H1 (cell line): ENCODE measurements around the gene PRSS22. TPM values are rescaled to one million over a fixed set of nuclear protein-coding genes. Genes with fewer than 3 reads are reported as not detected.

Source experiments
- CTCF ChIA-PET: fragments of 300-600 bp; sonication (Branson Sonifier 250); formaldehyde crosslinking; loops from one replicate; lab custom pipeline; 2021; ENCODE audit not compliant: partially characterized antibody; lab: Charles Lee
- POLR2A ChIA-PET: fragments of 300-600 bp; sonication (Branson Sonifier 250); formaldehyde crosslinking; loops from one replicate; lab custom pipeline; 2021; ENCODE audit warnings: inconsistent platforms; ENCODE audit not compliant: partially characterized antibody; lab: Charles Lee
- DNase-seq, 2 experiments: peaks; one replicate each; pipeline versions ENCODE4 v3.0.0 to v3.0.0-alpha.2; 2010 to 2022; ENCODE audit warnings: low spot score in 2 of 2, low read depth in 1 of 2, mixed read lengths in 1 of 2
- FAIRE-seq: peaks from 2 replicates; lab custom pipeline; 2011; peaks lifted over from hg19 to GRCh38; lab: Jason Lieb, UNC
- H2AFZ ChIP-seq: 2 replicates; pipeline ENCODE4 v1.8.1; 2012; ENCODE audit warnings: low read length, inconsistent platforms
- H2AK5ac ChIP-seq: 2 replicates; pipeline ENCODE4 v1.6.1; 2013; ENCODE audit warnings: low read depth, low read length
- H2BK120ac ChIP-seq: replicated peaks from 2 replicates; pipeline ENCODE3; 2013; ENCODE audit warnings: low read depth, low read length, inconsistent platforms
- H2BK12ac ChIP-seq: 2 replicates; pipeline ENCODE4 v1.6.1; 2013; ENCODE audit warnings: low read depth, low read length
- H2BK15ac ChIP-seq: 2 replicates; pipeline ENCODE4 v1.6.1; 2013; ENCODE audit warnings: low read length
- H2BK20ac ChIP-seq: 2 replicates; pipeline ENCODE4 v1.6.1; 2013; ENCODE audit warnings: low read length
- H2BK5ac ChIP-seq: 2 replicates; pipeline ENCODE4 v1.6.1; 2013; ENCODE audit warnings: low read depth, low read length
- H3K14ac ChIP-seq: 2 replicates; pipeline ENCODE4 v1.6.1; 2013; ENCODE audit warnings: inconsistent platforms; ENCODE audit not compliant: insufficient read length
- H3K18ac ChIP-seq: 2 replicates; pipeline ENCODE4 v1.6.1; 2013; ENCODE audit warnings: low read length; ENCODE audit errors: extremely low read depth
- H3K23ac ChIP-seq: 2 replicates; pipeline ENCODE4 v1.6.1; 2013; ENCODE audit warnings: inconsistent platforms; ENCODE audit not compliant: insufficient read length
- H3K23me2 ChIP-seq: 2 replicates; pipeline ENCODE4 v1.6.1; 2013; ENCODE audit warnings: low read depth, low read length
- H3K27ac ChIP-seq: 2 replicates; pipeline ENCODE4 v1.6.1; 2011; ENCODE audit warnings: low read depth, low read length, inconsistent platforms
- H3K27me3 ChIP-seq, 4 experiments: replicated peaks in 1 of 4; 1 replicate in 1 of 4; 2 replicates in 3 of 4; pipeline versions ENCODE4 v1.6.1 to v1.8.1; 2011 to 2013; ENCODE audit warnings: low read length in 3 of 4, mild to moderate bottlenecking in 3 of 4, inconsistent platforms in 2 of 4, mixed read lengths in 2 of 4, moderate library complexity in 1 of 4; ENCODE audit not compliant: control insufficient read depth in 3 of 4, insufficient read depth in 3 of 4; ENCODE audit errors: extremely low read depth in 1 of 4
- H3K36me3 ChIP-seq, 4 experiments: 2 replicates each; pipeline versions ENCODE4 v1.6.1 to v1.8.1; 2011 to 2013; ENCODE audit warnings: mild to moderate bottlenecking in 4 of 4, low read length in 3 of 4, moderate library complexity in 2 of 4, control low read depth in 1 of 4, inconsistent platforms in 1 of 4; ENCODE audit not compliant: insufficient read depth in 4 of 4, control insufficient read depth in 2 of 4
- H3K4ac ChIP-seq: replicated peaks from 2 replicates; pipeline ENCODE3; 2013; ENCODE audit warnings: low read length, low read depth, mixed read lengths, inconsistent platforms; ENCODE audit not compliant: insufficient read length
- H3K4me1 ChIP-seq, 4 experiments: replicated peaks in 1 of 4; 1 replicate in 1 of 4; 2 replicates in 3 of 4; pipeline versions ENCODE4 v1.6.1 to v1.8.1; 2011 to 2013; ENCODE audit warnings: low read length in 3 of 4, inconsistent platforms in 2 of 4, mixed read lengths in 1 of 4; ENCODE audit not compliant: insufficient read depth in 4 of 4, control insufficient read depth in 3 of 4
- H3K4me2 ChIP-seq, 2 experiments: 2 replicates each; pipeline versions ENCODE4 v1.6.1 to v1.8.1; 2011 to 2013; ENCODE audit warnings: low read depth in 2 of 2, low read length in 2 of 2, control low read depth in 1 of 2, inconsistent platforms in 1 of 2, mild to moderate bottlenecking in 1 of 2; ENCODE audit not compliant: insufficient read depth in 1 of 2
- H3K4me3 ChIP-seq, 4 experiments: fragments of 200-600, 300-600 bp in 1 of 4; sonication (generic), shearing (Covaris generic), sonication (Bioruptor Twin) in 1 of 4; 2 replicates each; pipeline versions ENCODE4 v1.5.1 to v1.8.1; 2011 to 2016; ENCODE audit warnings: low read length in 4 of 4, low read depth in 3 of 4, control low read depth in 2 of 4, inconsistent platforms in 2 of 4, mild to moderate bottlenecking in 2 of 4, mixed read lengths in 1 of 4, moderate library complexity in 1 of 4; ENCODE audit not compliant: insufficient read depth in 2 of 4; ENCODE audit errors: extremely low read depth in 1 of 4
- H3K56ac ChIP-seq: replicated peaks from 2 replicates; pipeline ENCODE3; 2013; ENCODE audit warnings: low read depth, mild to moderate bottlenecking, mixed read lengths, low read length, inconsistent platforms; ENCODE audit not compliant: insufficient read length
- H3K79me1 ChIP-seq: 2 replicates; pipeline ENCODE4 v1.6.1; 2013; ENCODE audit warnings: low read depth, low read length, control low read depth
- H3K79me2 ChIP-seq, 2 experiments: 2 replicates each; pipeline versions ENCODE4 v1.6.1 to v1.8.1; 2012 to 2013; ENCODE audit warnings: low read length in 2 of 2, mild to moderate bottlenecking in 2 of 2, inconsistent platforms in 1 of 2; ENCODE audit not compliant: insufficient read depth in 2 of 2, control insufficient read depth in 1 of 2
- H3K9ac ChIP-seq, 4 experiments: replicated peaks in 1 of 4; 1 replicate in 1 of 4; 2 replicates in 3 of 4; pipeline versions ENCODE4 v1.6.1 to v1.8.1; 2011 to 2013; ENCODE audit warnings: low read depth in 3 of 4, low read length in 3 of 4, control low read depth in 2 of 4, mild to moderate bottlenecking in 2 of 4, moderate library complexity in 2 of 4, inconsistent platforms in 1 of 4; ENCODE audit errors: extremely low read depth in 1 of 4
- H3K9me3 ChIP-seq, 2 experiments: 2 replicates each; pipeline versions ENCODE4 v1.6.1 to v1.8.1; 2012 to 2013; ENCODE audit warnings: mild to moderate bottlenecking in 2 of 2, moderate library complexity in 2 of 2, control low read depth in 1 of 2, inconsistent platforms in 1 of 2, low read depth in 1 of 2, low read length in 1 of 2, mixed read lengths in 1 of 2; ENCODE audit not compliant: insufficient read depth in 2 of 2
- H4K20me1 ChIP-seq, 2 experiments: replicated peaks in 1 of 2; 2 replicates each; pipeline versions ENCODE3 to v1.8.1; 2011 to 2013; ENCODE audit warnings: inconsistent platforms in 2 of 2, low read length in 2 of 2, mild to moderate bottlenecking in 1 of 2; ENCODE audit not compliant: insufficient read depth in 2 of 2, control insufficient read depth in 1 of 2
- H4K5ac ChIP-seq: 2 replicates; pipeline ENCODE4 v1.6.1; 2013; ENCODE audit warnings: low read length, low read depth, mixed read lengths, inconsistent platforms; ENCODE audit not compliant: insufficient read length
- H4K8ac ChIP-seq: 2 replicates; pipeline ENCODE4 v1.8.0; 2013; ENCODE audit warnings: mild to moderate bottlenecking, moderate library complexity, low read length, inconsistent platforms; ENCODE audit not compliant: insufficient read depth; ENCODE audit errors: extremely low read depth
- H4K91ac ChIP-seq: replicated peaks from 2 replicates; pipeline ENCODE3; 2013; ENCODE audit warnings: low read length, mixed read lengths, inconsistent platforms; ENCODE audit not compliant: insufficient read length
- ASH2L ChIP-seq: fragments of 200-600, 300-600 bp; sonication (generic); IDR thresholded peaks from one replicate; pipeline ENCODE4 v1.7.1; 2017; ENCODE audit warnings: low read length
- CEBPB ChIP-seq: IDR thresholded peaks from 2 replicates; pipeline ENCODE4 v1.6.1; 2012; ENCODE audit warnings: low read depth, low read length
- EP300 ChIP-seq, 2 experiments: IDR thresholded peaks; 1 replicate in 1 of 2; 2 replicates in 1 of 2; pipeline ENCODE4 v1.6.1; 2011 to 2012; ENCODE audit warnings: low read depth in 2 of 2, low read length in 2 of 2, mild to moderate bottlenecking in 2 of 2, borderline replicate concordance in 1 of 2, inconsistent platforms in 1 of 2, moderate library complexity in 1 of 2
- MAFK ChIP-seq: IDR thresholded peaks from 2 replicates; pipeline ENCODE4 v1.6.1; 2012; ENCODE audit warnings: low read depth, mild to moderate bottlenecking, improper control_type of control experiment, low read length
- RBBP5 ChIP-seq: IDR thresholded peaks from 2 replicates; pipeline ENCODE4 v1.7.1; 2012; ENCODE audit warnings: low read depth, mild to moderate bottlenecking, inconsistent platforms, low read length, moderate library complexity, borderline replicate concordance
- RXRA ChIP-seq: IDR thresholded peaks from 2 replicates; pipeline ENCODE4 v1.6.1; 2011; ENCODE audit warnings: low read depth, mild to moderate bottlenecking, low read length, moderate library complexity; ENCODE audit not compliant: insufficient read depth
- WGBS, 2 experiments: shearing (Covaris generic) in 1 of 2; methylation state at CpG; one replicate each; pipeline versions ENCODE4 v1.1.6 to v1.1.7; 2013 to 2015; ENCODE audit warnings: low lambda C conversion rate in 2 of 2, mixed read lengths in 2 of 2, inconsistent platforms in 1 of 2, low coverage in 1 of 2, missing lambda C conversion rate in 1 of 2; ENCODE audit not compliant: insufficient replicate concordance in 2 of 2, insufficient coverage in 1 of 2, insufficient read length in 1 of 2; ENCODE audit errors: extremely low coverage in 1 of 2, missing lambda C conversion rate in 1 of 2; 5-methylcytosine and 5-hydroxymethylcytosine counted together
- polyA plus RNA-seq, 7 experiments: library from polyadenylated mRNA; depleted of rRNA in 3 of 7; stranded (reverse) in 5 of 7; unstranded in 2 of 7; fragments of >200 nt in 5 of 7; fragments of 200-250 nt in 2 of 7; gene quantifications; 1 replicate in 5 of 7; 2 replicates in 1 of 7; 4 replicates in 1 of 7; pipeline versions ENCODE4 v1.2.1 to v1.2.3, GENCODE V29; 2011 to 2013; ENCODE audit warnings: missing spikeins in 2 of 7, mixed read lengths in 2 of 7
- total RNA-seq: library from RNA; stranded (reverse); fragmentation: NEBNext Ultra II Directional; extraction: Animal tissue kit (Norgen Biotek cat#: 25700); gene quantifications from 2 replicates; pipeline ENCODE4 v1.2.1, GENCODE V29; 2021

PRSS22 gene
- total and polyA plus RNA-seq, 2 of the 8 experiments (the other 6 are each of a cell fraction or from before 2014, with no cell fraction given), result 4.0 to 4.4 TPM

GRCh38 chr16:2883458-2883908, 25.5 kb upstream of the PRSS22 start:
- no peaks in the 10 kb centered on the region for H3K9me3 ChIP-seq
- H2AFZ ChIP-seq, result no peak overlapping the region
- no peak overlapping the region for H4K91ac ChIP-seq
- H2AK5ac ChIP-seq, result no peak overlapping the region
- no peak overlapping the region for H3K14ac ChIP-seq
- H3K23ac ChIP-seq, result no peak overlapping the region
- no peak overlapping the region for H3K4ac ChIP-seq
- H3K18ac ChIP-seq, result no peak overlapping the region
- no peak overlapping the region for H3K27ac ChIP-seq
- POLR2A ChIA-PET, result interaction anchor here (0.5 to 3.1 kb wide), 10 partner anchors 9 to 126 kb away, joined by 3 to 11 read pairs (median 6); partner anchors contain the start of gene PRSS22
- H2BK120ac ChIP-seq, result no peak overlapping the region
- no peaks in the 10 kb centered on the region for H3K36me3 ChIP-seq
- peaks cover 13% of the 10 kb centered on the region for H3K23me2 ChIP-seq
- TF ChIP-seq CEBPB (no peak), ASH2L (peak; percentile 62), MAFK (no peak), EP300 (IDR thresholded peaks at IDR 0.05; ENCODE audit: borderline replicate concordance in 1 of 2, low read depth in 2 of 2, low read length in 2 of 2) (no peak), RBBP5 (0 out of 2 replicates have a peak, but pooled peaks have one; percentile 5), RXRA (no peak)
- DNase-seq (no peak), FAIRE-seq (no peak)
- peak overlapping the region; percentile 83 to 90 for H3K4me2 ChIP-seq
- H2BK5ac ChIP-seq, result peak overlapping the region; percentile 60; the same call in 1 of the 2 replicates
- 3% methylated on average over 14 of the region's 31 CpGs; no CpG with 5 or more reads in 1 of the 2 experiments for WGBS, 2 experiments
- H3K27me3 ChIP-seq, result no peaks in the 10 kb centered on the region; a peak in 1 of 7 replicates
- no peaks in the 10 kb centered on the region for H4K20me1 ChIP-seq
- peaks cover 0 to 1% (median 0%) of the 10 kb centered on the region in 4 experiments; a peak in 3 of 7 replicates for H3K4me1 ChIP-seq
- no peaks in the 10 kb centered on the region for H3K79me1 ChIP-seq
- no peak overlapping the region for H3K56ac ChIP-seq
- CTCF ChIA-PET, result interaction anchor here (0.7 to 3.1 kb wide), 10 partner anchors 9 to 62 kb away, joined by 3 to 10 read pairs (median 4); no protein-coding TSS in a partner anchor
- H2BK12ac ChIP-seq, result no peak overlapping the region
- H4K5ac ChIP-seq, result no peak overlapping the region
- H3K79me2 ChIP-seq, result no peaks in the 10 kb centered on the region
- H3K4me3 ChIP-seq, result peak overlapping the region; percentile 81 to 89 (median 84)
- no peak overlapping the region for H2BK15ac ChIP-seq
- peak overlapping the region; percentile 2 to 61 (median 40); a peak in 4 of 7 replicates for H3K9ac ChIP-seq
- H2BK20ac ChIP-seq, result no peak overlapping the region
- H4K8ac ChIP-seq, result peak overlapping the region; percentile 82; the same call in 1 of the 2 replicates
